ENCODE data around the gene OR7G2.
"Not testable (repeated sequence)": the region's sequence is repeated elsewhere in the genome, so short reads cannot be mapped to it uniquely, and the experiment has no call there.

Gene OR7G2

DNA sequence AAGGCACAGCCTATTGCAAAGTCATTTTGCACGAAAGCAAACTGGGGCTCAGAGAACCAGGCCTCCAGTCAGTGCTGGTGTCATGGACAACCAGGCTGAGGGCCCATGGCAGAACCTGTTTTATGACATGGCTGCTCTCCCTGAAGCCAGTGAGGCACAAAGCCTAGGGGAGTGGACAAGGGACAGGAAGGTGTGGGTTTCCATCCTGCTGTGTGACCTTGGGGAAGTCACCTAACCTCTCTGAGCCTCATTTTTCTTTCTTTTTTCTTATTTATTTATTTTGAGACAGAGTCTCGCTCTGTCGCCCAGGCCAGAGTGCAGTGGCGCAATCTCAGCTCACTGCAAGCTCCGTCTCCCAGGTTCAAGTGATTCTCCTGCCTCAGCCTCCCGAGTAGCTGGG, 35.6 kb downstream of the OR7G2 start:
- DNase-seq = not testable (repeated sequence)

DNA sequence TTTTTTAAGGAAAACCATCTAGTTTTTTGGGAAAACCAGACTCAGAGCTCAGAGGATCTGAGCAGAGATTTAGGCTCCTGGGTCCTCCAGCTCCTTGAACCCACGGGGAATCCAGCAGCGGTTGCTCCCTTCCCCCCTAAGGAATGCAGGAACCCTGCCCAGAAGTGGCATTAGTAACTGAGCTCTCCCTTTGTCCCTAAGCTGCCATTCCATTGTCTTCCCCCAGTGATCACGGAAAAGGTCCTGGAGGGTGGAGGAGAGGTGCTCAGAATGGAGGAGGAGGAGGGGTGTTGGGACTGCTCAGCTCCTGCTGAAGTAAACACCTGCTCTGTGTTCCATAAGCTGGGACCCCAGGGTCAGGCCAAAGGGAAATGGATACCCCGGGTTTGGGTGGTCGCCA, 37.2 kb downstream of the OR7G2 start:
- DNase-seq = no peak

- DNase-seq = no peak
These were observed 41.7 kb downstream of the OR7G2 start for GRCh38 chr19:9065457-9066014.

- no peak for DNase-seq
These were observed 45.4 kb downstream of the OR7G2 start for GRCh38 chr19:9061879-9062278.

GRCh38 chr19:9060564-9061340, 46.5 kb downstream of the OR7G2 start:
- DNase-seq = no peak

DNA sequence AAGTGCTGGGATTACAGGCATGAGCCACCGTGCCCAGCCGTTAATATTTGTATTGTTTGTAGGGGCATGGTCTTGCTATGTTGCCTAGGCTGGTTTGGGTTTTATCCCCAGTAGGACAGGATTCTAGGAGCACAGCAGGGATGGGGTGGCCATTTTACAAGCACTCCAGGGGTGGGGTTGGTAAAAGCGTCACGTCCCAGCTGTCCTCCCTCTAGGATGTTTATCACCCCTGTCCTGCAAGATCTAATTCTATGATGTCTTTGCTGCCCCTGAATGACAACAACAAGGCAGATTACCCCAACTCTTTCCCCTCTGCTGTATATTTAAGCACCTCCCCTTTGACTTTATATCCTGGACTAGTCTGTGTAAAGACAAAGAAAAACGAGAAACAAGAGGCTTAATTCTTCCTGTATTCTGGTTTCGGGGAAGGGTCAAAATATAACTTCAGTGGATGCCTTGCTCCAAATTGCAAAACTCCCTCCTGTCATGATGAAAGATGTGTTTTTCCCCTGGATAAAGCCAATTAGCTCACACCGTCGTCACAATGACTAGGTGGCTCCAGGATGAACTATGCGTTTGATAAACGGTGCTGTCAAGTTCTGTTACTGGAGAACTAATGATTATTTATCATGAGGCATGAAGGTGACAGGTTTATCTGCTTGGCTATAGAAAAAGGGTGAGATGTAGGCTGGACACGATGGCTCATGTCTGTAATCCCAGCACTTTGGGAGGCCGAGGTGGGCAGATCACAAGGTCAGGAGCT, 48.2 kb downstream of the OR7G2 start:
- DNase-seq = no peak

- no peak for DNase-seq
These were observed 49.6 kb downstream of the OR7G2 start for GRCh38 chr19:9057505-9058258.

GRCh38 chr19:9056131-9056530, 51.1 kb downstream of the OR7G2 start:
- not testable (repeated sequence) for DNase-seq

DNA sequence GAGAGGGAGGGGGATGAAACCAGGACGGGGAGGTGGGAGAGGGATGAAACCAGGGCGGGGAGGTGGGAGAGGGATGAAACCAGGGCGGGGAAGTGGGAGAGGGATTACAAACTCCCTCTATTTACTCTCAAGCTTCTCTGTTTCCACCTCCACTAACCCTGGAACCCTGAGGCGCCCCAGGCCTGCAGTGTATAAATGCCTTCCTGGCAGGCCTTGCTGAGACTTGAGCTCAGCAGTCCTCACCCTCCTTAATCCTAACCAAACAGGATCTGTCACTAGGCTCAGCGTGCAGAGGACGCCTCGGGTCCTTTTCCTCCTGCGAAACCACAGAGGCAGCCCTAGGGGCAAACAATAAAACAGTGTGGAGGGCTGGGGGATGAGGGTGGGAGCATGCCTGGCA, 52.5 kb downstream of the OR7G2 start:
- no peak for DNase-seq

DNA sequence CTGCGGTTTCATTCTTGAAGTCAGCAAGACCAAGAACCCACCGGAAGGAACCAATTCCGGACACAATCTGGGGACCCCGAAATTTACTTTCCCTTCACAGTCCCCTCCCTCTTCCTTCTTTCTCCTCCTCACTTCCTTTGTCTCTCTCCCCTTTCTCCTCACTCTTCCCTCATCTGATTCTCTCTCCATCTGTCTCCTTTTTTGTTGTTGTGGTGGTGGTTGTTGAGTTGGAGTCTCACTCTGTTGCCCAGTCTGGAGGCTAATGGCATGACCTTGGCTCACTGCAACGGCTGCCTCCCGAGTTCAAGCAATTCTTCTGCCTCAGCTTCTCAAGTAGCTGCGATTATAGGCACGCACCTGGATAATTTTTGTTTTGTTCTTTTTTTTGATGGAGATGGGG, 53.1 kb downstream of the OR7G2 start:
- no peak for DNase-seq

- not testable (repeated sequence) for DNase-seq
These were observed 53.6 kb downstream of the OR7G2 start for GRCh38 chr19:9053674-9054073.

DNA sequence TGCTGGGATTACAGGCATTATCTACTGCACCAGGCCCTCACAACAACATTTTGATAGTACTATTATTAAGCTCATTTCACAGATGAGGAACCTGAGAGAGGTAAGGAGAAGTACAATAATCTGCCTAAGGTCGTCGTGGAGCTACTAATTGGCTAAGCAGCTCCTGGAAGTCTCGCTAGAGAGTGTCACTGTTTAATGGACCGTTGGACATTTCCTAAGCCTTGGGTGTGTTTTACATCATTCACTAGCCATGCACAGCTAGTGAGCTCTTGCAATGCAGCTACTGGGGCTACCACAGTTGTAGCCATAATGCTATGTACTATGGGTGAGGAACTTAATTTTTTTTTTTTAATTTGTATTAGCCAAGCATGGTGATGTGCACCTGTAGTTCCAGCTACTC, 54.4 kb downstream of the OR7G2 start:
- DNase-seq = no peak
